ENCODE measurements around the gene PABPC1L.

GRCh38 chr20:44943828-44944227 is 34.0 kb downstream of the PABPC1L start:
- TF ChIP-seq POLR2A (IDR thresholded peaks at IDR 0.05) (no peak), CTCF (IDR thresholded peaks at IDR 0.05) (no peak)
